ENCODE measurements around the gene SH3GL2.

Gene SH3GL2

GRCh38 chr9:17776735-17777134, 197.9 kb downstream of the SH3GL2 start:
- no peak for TF ChIP-seq ZBTB7A (IDR thresholded peaks at IDR 0.05; ENCODE audit: low read depth)
- TF ChIP-seq EGR1 (IDR thresholded peaks at IDR 0.05), result no peak
- no peak for TF ChIP-seq RAD21 (IDR thresholded peaks at IDR 0.05; ENCODE audit: low read depth)
- TF ChIP-seq CEBPB (IDR thresholded peaks at IDR 0.05), result no peak
- TF ChIP-seq TAF1 (IDR thresholded peaks at IDR 0.05; ENCODE audit: low read depth), result no peak
- no peak for TF ChIP-seq NFIC (IDR thresholded peaks at IDR 0.05)
- TF ChIP-seq EP300 (IDR thresholded peaks at IDR 0.05; ENCODE audit: borderline replicate concordance), result no peak
- TF ChIP-seq YY1 (IDR thresholded peaks at IDR 0.05; ENCODE audit: low read depth), result no peak
- TF ChIP-seq, protein P1, sequence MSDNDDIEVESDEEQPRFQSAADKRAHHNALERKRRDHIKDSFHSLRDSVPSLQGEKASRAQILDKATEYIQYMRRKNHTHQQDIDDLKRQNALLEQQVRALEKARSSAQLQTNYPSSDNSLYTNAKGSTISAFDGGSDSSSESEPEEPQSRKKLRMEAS (IDR thresholded peaks at IDR 0.05), result no peak
- TF ChIP-seq, protein P2, sequence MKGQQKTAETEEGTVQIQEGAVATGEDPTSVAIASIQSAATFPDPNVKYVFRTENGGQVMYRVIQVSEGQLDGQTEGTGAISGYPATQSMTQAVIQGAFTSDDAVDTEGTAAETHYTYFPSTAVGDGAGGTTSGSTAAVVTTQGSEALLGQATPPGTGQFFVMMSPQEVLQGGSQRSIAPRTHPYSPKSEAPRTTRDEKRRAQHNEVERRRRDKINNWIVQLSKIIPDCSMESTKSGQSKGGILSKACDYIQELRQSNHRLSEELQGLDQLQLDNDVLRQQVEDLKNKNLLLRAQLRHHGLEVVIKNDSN (IDR thresholded peaks at IDR 0.05), result no peak
- no peak for TF ChIP-seq TCF12 (IDR thresholded peaks at IDR 0.05; ENCODE audit: low read depth)
- TF ChIP-seq FOXM1 (IDR thresholded peaks at IDR 0.05; ENCODE audit: borderline replicate concordance, low read depth), result no peak
- no peak for TF ChIP-seq CREB1 (IDR thresholded peaks at IDR 0.05; ENCODE audit: low read depth)
- TF ChIP-seq REST (IDR thresholded peaks at IDR 0.05; ENCODE audit: low read depth), result no peak
- TF ChIP-seq TEAD4 (IDR thresholded peaks at IDR 0.05), result no peak

- TF ChIP-seq ZBTB7A (IDR thresholded peaks at IDR 0.05; ENCODE audit: low read depth), result no peak
- TF ChIP-seq TAF1 (IDR thresholded peaks at IDR 0.05; ENCODE audit: low read depth), result no peak
- TF ChIP-seq TCF12 (IDR thresholded peaks at IDR 0.05; ENCODE audit: low read depth), result no peak
- no peak for TF ChIP-seq FOXM1 (IDR thresholded peaks at IDR 0.05; ENCODE audit: borderline replicate concordance, low read depth)
- no peak for TF ChIP-seq EP300 (IDR thresholded peaks at IDR 0.05; ENCODE audit: borderline replicate concordance)
- TF ChIP-seq CEBPB (IDR thresholded peaks at IDR 0.05), result no peak
- TF ChIP-seq NFIC (IDR thresholded peaks at IDR 0.05), result no peak
- no peak for TF ChIP-seq EGR1 (IDR thresholded peaks at IDR 0.05)
- no peak for TF ChIP-seq TEAD4 (IDR thresholded peaks at IDR 0.05)
- no peak for TF ChIP-seq YY1 (IDR thresholded peaks at IDR 0.05; ENCODE audit: low read depth)
- TF ChIP-seq, protein P1 (IDR thresholded peaks at IDR 0.05), result no peak
- TF ChIP-seq CREB1 (IDR thresholded peaks at IDR 0.05; ENCODE audit: low read depth), result no peak
- TF ChIP-seq, protein P2 (IDR thresholded peaks at IDR 0.05), result no peak
Measured at GRCh38 chr9:17777465-17777864, 198.6 kb downstream of the SH3GL2 start.

- TF ChIP-seq TCF12 (IDR thresholded peaks at IDR 0.05; ENCODE audit: low read depth) (no peak), CEBPB (IDR thresholded peaks at IDR 0.05) (peak; percentile 69)
Measured at GRCh38 chr9:17782430-17783149, 203.7 kb downstream of the SH3GL2 start.

- TF ChIP-seq NFIC (IDR thresholded peaks at IDR 0.05) (no peak), TAF1 (IDR thresholded peaks at IDR 0.05; ENCODE audit: low read depth) (no peak), REST (IDR thresholded peaks at IDR 0.05; ENCODE audit: low read depth) (no peak)
Measured at GRCh38 chr9:17783227-17783626, 204.4 kb downstream of the SH3GL2 start.

- TF ChIP-seq TEAD4 (IDR thresholded peaks at IDR 0.05), result no peak
Measured at GRCh38 chr9:17789316-17789715, 210.4 kb downstream of the SH3GL2 start.

DNA sequence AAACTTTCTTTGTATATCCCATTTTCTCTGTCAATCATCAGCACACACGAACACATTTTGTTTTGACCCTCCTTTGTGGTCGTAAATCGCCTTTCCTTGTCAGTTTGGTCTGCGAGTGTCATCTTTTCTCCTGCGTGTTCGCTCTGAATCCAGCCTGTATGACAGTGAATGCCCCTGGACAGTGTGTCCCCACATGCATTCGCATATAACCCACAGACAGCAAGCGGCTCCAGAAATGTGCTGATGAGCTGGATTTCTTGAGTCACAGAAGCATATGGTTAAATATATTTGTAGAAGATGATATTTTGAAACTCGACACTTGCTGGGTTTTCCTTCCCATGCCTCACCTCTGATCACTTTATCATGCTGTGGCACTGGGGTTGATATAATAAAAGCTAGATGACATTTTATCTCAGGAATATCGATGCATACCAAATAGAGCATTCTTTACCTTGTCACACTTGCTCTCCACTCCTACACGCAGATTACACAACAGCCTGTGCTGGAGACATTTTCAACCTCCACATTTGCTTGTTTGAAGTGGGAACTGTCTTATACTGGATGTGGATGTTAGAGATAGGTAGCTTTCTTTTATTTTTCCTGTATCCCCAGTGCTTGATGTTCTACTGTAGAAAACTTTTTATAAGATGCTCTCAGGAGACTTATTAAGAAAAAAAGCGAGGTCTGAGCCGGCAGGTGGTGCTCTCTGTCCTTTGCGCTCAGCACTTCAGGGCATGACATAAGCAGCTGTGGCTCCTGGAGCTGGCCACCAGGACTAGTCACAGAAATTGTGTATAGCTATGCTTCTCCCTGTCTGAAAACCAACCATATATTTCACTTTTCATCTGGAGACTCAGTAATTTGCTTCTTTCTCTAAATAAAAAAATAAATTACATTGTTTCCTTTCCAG, 215.1 kb downstream of the SH3GL2 start:
- no peak for TF ChIP-seq FOXM1 (IDR thresholded peaks at IDR 0.05; ENCODE audit: borderline replicate concordance, low read depth)
- no peak for TF ChIP-seq TEAD4 (IDR thresholded peaks at IDR 0.05)
- TF ChIP-seq NFIC (IDR thresholded peaks at IDR 0.05), result no peak
- TF ChIP-seq TCF12 (IDR thresholded peaks at IDR 0.05; ENCODE audit: low read depth), result no peak
- TF ChIP-seq EGR1 (IDR thresholded peaks at IDR 0.05), result no peak
